NCI-H2227 (cell line): ENCODE measurements around the gene ZBED4.

Experiments
- DNase-seq: peaks from one replicate; lab custom pipeline; 2025; ENCODE audit not compliant: unreplicated experiment; lab: John Stamatoyannopoulos, UW

ZBED4 gene

DNA sequence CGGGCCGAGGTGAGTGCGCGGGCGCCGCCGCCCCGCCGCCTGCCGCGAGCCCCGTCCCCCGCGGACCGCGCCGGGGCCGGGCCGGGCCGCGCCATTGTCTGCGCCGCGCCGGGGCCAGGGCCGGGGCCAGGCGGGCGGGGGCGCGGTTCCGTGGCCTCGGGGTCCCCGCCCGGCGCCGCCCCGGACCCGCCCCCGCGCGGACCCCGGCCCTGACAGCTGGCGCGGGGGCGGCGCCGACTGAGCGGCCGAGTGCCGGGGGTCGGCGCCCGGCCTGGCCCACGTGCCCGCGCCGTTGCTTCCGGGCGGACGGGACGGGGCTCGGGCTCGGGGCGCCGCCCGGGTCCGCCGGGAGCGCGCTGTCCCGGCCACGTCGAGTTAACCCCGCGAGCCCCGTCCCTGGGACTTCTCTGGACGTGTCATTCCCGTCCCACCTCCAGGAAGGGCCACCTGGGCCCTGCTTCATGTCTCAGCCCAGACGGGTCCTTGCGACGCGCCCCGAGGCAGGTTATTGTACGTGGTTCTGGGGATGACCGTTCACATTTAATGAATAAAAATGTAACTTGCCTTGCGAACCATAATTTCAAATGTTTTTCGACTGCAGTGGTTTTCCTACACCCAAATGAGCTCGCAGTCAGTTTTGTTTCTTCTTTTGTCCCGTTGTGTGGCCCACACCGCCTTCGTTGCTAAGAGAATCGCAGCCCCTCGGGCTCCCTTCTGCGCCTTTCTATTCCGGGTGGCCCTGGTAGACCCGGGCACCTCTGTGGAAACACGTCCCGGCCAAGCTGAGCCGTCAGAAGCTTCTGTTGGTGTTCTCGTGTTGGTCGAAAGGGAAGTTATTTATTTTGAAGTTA is 562 bp downstream of the ZBED4 start:
- peak; percentile 43 for DNase-seq

DNA sequence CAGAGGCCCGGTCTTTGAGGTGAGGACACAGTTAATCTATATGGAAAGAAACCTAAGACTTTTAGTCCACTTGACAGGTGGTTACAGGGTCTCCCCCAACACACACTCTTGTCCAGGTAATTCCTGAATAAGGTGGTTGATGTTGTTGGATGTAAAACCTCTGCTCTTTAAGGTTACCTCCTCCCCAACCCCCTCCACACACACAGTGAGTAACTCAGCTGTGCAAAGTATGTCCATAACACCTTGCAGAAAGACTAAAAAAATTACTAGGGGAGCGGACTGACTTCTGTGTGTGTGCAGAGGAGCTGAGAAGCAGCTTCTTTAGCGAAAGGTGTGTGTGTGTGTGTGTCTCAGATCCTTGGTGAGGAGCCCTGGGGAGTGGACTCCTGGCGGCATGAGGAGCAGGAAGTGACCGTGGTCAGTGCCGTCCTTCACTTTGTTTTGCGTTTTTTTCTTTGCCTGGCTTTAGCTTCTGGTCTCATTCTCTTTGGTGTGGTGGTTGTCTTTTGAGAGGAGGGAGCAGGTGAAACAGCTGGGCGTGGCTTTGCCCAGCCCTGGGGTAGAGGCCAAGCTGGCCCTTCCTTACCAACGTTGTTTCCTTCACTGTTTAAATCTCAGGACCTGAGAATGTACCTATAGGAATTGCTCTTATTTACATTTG is 1.7 kb downstream of the ZBED4 start:
- DNase-seq = no peak

GRCh38 chr22:49856343-49856742 is 2.7 kb downstream of the ZBED4 start:
- DNase-seq = no peak

- DNase-seq = no peak
Observed at GRCh38 chr22:49856766-49857618, 3.3 kb downstream of the ZBED4 start.

- no peak for DNase-seq
Observed at GRCh38 chr22:49858827-49859226, 5.2 kb downstream of the ZBED4 start.

GRCh38 chr22:49861642-49862495 is 8.2 kb downstream of the ZBED4 start:
- no peak for DNase-seq

DNA sequence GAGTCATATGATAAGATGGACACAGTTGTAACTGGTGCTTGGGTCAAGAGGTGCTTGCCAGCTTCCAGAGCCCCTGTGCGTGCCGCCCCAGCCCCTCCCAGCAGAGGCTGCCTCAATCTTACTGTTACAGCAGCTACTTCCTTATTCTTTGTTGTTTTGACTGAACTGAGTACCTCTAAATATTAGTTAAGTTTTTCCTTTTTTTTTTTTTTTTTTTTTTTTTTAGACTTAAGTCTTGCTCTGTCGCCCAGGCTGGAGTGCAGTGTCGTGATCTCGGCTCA is 8.8 kb downstream of the ZBED4 start:
- no peak for DNase-seq

DNA sequence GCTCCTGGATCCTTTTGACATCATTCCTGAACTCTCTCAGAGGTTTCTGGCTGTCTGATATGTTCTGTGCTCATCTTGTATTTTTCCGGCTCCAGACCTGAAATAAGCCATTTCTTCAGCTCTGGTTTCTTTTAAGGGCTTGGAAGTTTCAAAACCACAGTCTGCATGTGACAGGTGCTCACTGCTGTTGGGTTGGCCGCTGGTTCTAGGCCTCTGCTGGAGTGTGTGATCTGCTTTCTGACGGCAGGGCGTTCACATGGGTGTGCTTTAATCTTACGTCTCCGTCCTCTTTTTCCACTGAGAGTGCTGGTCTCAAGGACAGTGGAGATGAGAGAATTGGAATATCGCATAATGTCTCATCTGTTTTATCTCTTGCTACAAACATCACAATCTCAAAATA is 10.3 kb downstream of the ZBED4 start:
- DNase-seq = no peak

DNA sequence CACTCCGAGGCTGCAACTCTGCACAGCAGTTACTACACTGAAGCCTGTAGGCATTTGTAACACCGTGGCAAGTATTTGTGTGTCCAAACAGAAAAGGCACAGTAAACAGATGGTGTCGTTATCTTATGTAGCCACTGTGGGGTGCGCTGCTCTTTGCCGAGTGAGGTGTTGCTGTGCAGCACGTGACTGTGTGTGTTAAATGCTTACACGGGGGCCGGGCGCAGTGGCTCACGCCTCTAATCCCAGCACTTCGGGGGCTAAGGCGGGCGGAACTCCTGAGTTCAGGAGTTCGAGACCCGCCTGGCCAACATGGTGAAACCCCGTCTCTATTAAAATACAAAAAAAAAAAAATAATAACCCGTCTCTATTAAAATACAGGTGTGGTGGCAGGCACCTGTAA is 11.5 kb downstream of the ZBED4 start:
- DNase-seq = no peak

GRCh38 chr22:49866134-49866533 is 12.5 kb downstream of the ZBED4 start:
- no peak for DNase-seq

DNA sequence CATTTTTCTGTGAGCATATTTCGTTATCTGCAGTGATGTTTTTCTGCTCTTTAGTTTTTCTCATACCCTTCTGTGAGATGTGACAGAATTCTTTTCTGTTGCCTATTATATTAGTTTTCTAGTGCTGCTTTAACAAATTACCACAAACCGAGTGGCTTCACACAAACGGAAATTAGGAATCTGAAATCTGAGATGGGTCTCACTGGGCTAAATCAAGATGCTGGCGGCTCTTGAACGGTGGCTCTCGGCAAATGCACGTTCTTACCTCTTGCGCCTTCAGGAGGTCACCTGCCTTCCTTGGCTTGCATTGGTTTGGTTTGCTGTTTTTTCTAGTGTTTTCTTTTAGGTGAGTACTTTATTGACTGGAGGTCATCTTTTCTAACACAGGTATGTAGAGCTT is 13.0 kb downstream of the ZBED4 start:
- DNase-seq = no peak

GRCh38 chr22:49867303-49868265 is 13.9 kb downstream of the ZBED4 start:
- DNase-seq = no peak

DNA sequence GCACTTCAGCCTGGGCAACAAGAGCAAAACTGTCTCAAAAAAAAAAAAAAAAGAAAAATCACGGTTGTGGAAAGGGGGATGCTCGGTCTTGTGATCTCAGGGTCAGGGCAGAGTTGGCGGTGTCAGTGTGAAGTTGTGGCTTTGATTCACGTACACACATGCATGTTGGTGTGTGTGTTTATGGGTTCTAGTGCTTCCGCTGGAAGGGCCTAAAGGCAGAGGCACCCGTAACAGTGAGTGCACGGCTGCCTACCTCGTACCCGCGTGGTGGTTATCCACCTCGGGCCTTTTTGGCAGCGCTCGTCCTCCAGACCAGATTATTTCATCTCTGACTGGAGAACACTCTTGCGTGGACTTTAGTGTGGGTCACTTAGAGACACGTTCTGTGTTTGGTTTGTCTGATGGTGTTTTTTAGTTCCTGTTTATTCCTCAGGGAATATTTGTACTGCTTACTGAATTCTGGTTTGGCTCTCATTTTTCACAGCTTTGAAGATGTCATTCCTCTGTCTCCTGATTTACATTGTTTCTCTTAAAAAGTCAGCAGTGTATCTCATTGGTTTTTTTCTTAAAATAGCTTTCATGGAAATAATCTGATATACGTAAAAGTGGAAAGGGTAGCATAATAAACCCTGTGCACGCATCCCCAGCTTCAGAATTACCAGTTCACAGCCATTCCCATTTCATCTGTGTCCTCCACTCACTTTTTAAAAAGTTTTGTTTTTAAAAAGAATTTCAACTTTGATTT is 15.6 kb downstream of the ZBED4 start:
- no peak for DNase-seq

DNA sequence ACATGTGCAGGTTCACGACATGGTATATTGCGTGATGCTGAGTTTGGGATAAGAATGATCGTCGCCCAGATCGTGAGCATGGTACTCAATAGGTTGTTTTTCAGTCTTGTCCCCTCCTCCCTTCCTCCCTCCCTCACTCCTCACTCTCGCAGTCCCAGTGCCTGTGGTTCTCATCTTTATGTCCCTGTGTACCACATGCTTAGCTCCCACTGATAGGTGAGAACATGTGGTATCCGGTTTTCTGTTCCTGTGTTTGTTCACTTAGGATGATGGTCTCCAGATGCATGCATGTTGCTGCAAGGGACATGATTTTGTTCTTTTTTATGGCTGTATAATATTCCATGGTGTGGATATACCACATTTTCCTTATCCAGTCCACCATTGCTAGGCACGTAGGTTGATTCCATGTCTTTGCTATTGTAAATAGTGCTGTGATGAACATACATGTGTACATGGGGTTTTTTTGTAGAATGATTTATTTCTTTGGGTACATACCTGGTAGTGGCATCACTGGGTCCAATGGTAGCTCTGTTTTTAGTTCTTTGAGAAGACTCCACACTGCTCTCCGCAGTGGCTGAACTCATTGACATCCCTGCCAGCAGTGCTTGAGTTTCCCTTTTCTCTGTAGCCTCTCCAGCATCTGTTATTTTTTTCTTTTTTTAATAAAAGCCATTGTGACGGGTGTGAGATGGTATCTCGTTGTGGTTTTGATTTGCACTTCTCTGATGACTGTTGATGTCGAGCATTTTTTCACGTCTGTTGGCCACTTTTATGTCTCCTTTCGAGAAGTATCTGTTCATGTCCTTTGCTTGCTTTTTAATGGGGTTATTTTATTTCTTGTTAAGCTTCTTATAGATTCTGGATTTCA is 16.4 kb downstream of the ZBED4 start:
- no peak for DNase-seq

DNA sequence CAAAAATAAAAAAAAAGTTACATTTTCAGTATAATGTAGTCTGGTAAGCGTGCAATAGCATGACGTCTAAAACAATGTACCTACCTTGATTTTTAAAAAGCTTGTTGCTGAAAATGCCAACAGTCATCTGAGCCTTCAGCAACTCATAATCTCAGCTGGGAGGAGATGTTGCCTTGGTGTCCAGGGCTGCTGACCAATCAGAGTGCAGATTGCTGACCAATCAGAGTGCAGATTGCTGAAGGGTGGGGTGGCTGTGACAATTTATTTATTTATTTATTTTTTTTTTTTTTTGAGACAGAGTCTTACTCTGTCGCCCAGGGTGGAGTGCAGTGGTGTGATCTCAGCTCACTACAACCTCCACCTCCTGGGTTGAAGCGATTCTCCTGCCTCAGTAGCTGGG is 17.8 kb downstream of the ZBED4 start:
- DNase-seq = no peak

DNA sequence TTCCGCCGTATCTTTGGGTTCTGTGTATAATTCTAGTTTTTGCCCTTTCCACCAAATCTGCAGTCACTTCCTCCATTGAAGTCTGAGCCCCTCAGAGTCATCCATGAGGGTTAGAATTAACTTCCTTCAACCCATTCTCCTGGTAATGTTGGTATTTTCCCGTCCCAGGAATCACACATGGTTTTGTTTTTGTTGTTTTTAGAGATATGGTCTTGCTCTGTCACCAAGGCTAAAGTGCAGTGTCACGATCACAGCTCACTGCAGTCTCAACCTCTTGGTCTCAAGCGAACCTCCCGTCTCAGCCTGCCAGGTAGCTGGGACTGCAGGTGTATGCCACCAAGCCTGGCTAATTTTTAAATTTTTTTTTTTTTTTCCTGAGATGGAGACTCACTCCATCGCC is 18.7 kb downstream of the ZBED4 start:
- no peak for DNase-seq

GRCh38 chr22:49873228-49873940 is 19.7 kb downstream of the ZBED4 start:
- no peak for DNase-seq

DNA sequence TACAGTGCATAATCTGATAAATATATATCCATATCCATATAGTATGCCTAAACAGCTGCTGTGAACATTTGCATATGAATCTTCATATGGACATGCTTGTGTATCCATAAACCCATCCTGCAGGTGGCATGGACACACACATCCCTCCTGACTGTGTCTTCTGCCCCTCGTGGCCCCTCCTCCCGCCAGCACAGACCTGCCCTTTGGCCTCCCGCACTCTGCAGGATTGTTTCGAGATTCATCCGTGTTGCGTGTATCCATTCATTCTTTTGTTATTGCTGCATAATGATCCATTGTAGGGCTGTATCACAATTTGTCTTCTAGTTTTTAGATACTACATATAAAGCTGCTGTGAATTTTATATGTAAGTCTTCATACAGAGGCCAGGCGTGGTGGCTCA is 24.0 kb downstream of the ZBED4 start:
- no peak for DNase-seq
